Common myeloid progenitor, CD34-positive (primary cell): ENCODE data around the gene CYS1.
A peak's percentile ranks its signal among the peaks of the same experiment; 100 is the strongest.

Experiments
- CTCF ChIA-PET: fragments of 350-600 bp; sonication (Branson Sonifier 250); formaldehyde crosslinking; loops from one replicate; lab custom pipeline; 2021; ENCODE audit warnings: antibody characterized with exemption; lab: Charles Lee
- POLR2A ChIA-PET: fragments of 350-600 bp; sonication (Branson Sonifier 250); formaldehyde crosslinking; loops from one replicate; lab custom pipeline; 2021; ENCODE audit warnings: antibody characterized with exemption; lab: Charles Lee
- DNase-seq, 3 donors: peaks; one replicate each; pipeline versions ENCODE4 v3.0.0 to v3.0.0-alpha.2; 2013
- H3K27ac ChIP-seq, 2 experiments: 1 replicate in 1 of 2; 2 replicates in 1 of 2; pipeline ENCODE4 v1.7.0; 2013; ENCODE audit warnings: inconsistent platforms in 2 of 2, low read length in 2 of 2, mild to moderate bottlenecking in 2 of 2, low read depth in 1 of 2, moderate library complexity in 1 of 2; ENCODE audit not compliant: severe bottlenecking in 2 of 2, insufficient read depth in 1 of 2, poor library complexity in 1 of 2
- H3K27me3 ChIP-seq, 5 experiments: replicated peaks in 2 of 5; 1 replicate in 3 of 5; 2 replicates in 2 of 5; pipeline versions ENCODE4 v1.6.1 to v1.7.0; 2013; ENCODE audit warnings: low read length in 4 of 5, mild to moderate bottlenecking in 2 of 5, moderate library complexity in 2 of 5, inconsistent platforms in 1 of 5; ENCODE audit not compliant: insufficient read depth in 5 of 5, control insufficient read depth in 4 of 5
- H3K36me3 ChIP-seq, 4 experiments: 1 replicate in 2 of 4; 2 replicates in 2 of 4; pipeline versions ENCODE4 v1.6.1 to v1.7.0; 2013; ENCODE audit warnings: low read length in 3 of 4, control low read depth in 1 of 4, mild to moderate bottlenecking in 1 of 4; ENCODE audit not compliant: control insufficient read depth in 4 of 4, insufficient read depth in 4 of 4
- H3K4me1 ChIP-seq, 4 experiments: 1 replicate in 3 of 4; 2 replicates in 1 of 4; pipeline versions ENCODE4 v1.6.1 to v1.7.1; 2013; ENCODE audit warnings: low read length in 3 of 4, mild to moderate bottlenecking in 3 of 4, control low read depth in 1 of 4, inconsistent platforms in 1 of 4, moderate library complexity in 1 of 4; ENCODE audit not compliant: control insufficient read depth in 4 of 4, insufficient read depth in 4 of 4; ENCODE audit errors: control extremely low read depth in 1 of 4
- H3K4me3 ChIP-seq, 7 experiments: 1 replicate in 4 of 7; 2 replicates in 3 of 7; pipeline versions ENCODE4 v1.5.1 to v1.7.0; 2013; ENCODE audit warnings: mild to moderate bottlenecking in 7 of 7, low read length in 6 of 7, moderate library complexity in 6 of 7, inconsistent platforms in 2 of 7, low read depth in 2 of 7, control low read depth in 1 of 7; ENCODE audit not compliant: insufficient read depth in 4 of 7, control insufficient read depth in 1 of 7; ENCODE audit errors: extremely low read depth in 1 of 7
- H3K9me3 ChIP-seq, 5 experiments: 1 replicate in 4 of 5; 2 replicates in 1 of 5; pipeline versions ENCODE4 v1.6.1 to v1.7.1; 2013; ENCODE audit warnings: low read length in 4 of 5, mild to moderate bottlenecking in 2 of 5, inconsistent platforms in 1 of 5, low read depth in 1 of 5, moderate library complexity in 1 of 5; ENCODE audit not compliant: control insufficient read depth in 4 of 5, insufficient read depth in 2 of 5; ENCODE audit errors: control extremely low read depth in 1 of 5
- WGBS: methylation state at CpG from one replicate; pipeline ENCODE4 v1.1.5; 2013; ENCODE audit not compliant: insufficient coverage; 5-methylcytosine and 5-hydroxymethylcytosine counted together

CYS1 gene

GRCh38 chr2:10085668-10086059 is 5.5 kb upstream of the CYS1 start:
- WGBS, result 100% methylated on average over 11 of the region's 11 CpGs
- CTCF ChIA-PET, result interaction anchor here (0.6 to 5.0 kb wide), 5 partner anchors 12 to 249 kb away, joined by 3 to 43 read pairs (median 3); no protein-coding TSS in a partner anchor
- Histone ChIP-seq H3K4me3 (no peak overlapping the region), H3K27ac (no peak overlapping the region), H3K4me1 (peaks cover 2 to 7% (median 6%) of the 10 kb centered on the region in 4 experiments), H3K36me3 (no peaks in the 10 kb centered on the region), H3K9me3 (no peaks in the 10 kb centered on the region), H3K27me3 (peaks cover 0 to 58% (median 22%) of the 10 kb centered on the region in 5 experiments)
- DNase-seq, result no peak
- POLR2A ChIA-PET, result no interaction called here

- Histone ChIP-seq H3K27ac (no peak overlapping the region), H3K4me1 (peaks cover 2 to 12% (median 10%) of the 10 kb centered on the region in 4 experiments), H3K36me3 (no peaks in the 10 kb centered on the region), H3K4me3 (no peak overlapping the region), H3K9me3 (no peaks in the 10 kb centered on the region), H3K27me3 (peaks cover 0 to 63% (median 22%) of the 10 kb centered on the region in 5 experiments)
- ChIA-PET CTCF (interaction anchor here (1.0 to 5.0 kb wide), 6 partner anchors 13 to 38 kb away, joined by 3 to 43 read pairs (median 4); no protein-coding TSS in a partner anchor), POLR2A (no interaction called here)
- no peak for DNase-seq
- WGBS, result 100% methylated on average over 4 of the region's 6 CpGs
Observed at GRCh38 chr2:10085043-10085667, 4.9 kb upstream of the CYS1 start.

GRCh38 chr2:10084223-10084865 is 4.1 kb upstream of the CYS1 start:
- Histone ChIP-seq H3K36me3 (no peaks in the 10 kb centered on the region), H3K27ac (no peak overlapping the region), H3K4me1 (peaks cover 2 to 16% (median 15%) of the 10 kb centered on the region in 4 experiments), H3K4me3 (no peak overlapping the region), H3K27me3 (peaks cover 0 to 69% (median 22%) of the 10 kb centered on the region in 5 experiments), H3K9me3 (no peaks in the 10 kb centered on the region)
- CTCF ChIA-PET, result interaction anchor here (1.3 to 5.0 kb wide), 4 partner anchors 12 to 19 kb away, joined by 3 to 43 read pairs (median 11); no protein-coding TSS in a partner anchor
- no peak for DNase-seq
- WGBS, result 79% methylated on average over 12 of the region's 12 CpGs
- POLR2A ChIA-PET, result no interaction called here

GRCh38 chr2:10083692-10084211 is 3.5 kb upstream of the CYS1 start:
- H3K4me3 ChIP-seq, result no peak overlapping the region
- peaks cover 0 to 75% (median 26%) of the 10 kb centered on the region in 5 experiments for H3K27me3 ChIP-seq
- H3K4me1 ChIP-seq, result peaks cover 2 to 20% (median 19%) of the 10 kb centered on the region in 4 experiments
- H3K9me3 ChIP-seq, result no peaks in the 10 kb centered on the region
- POLR2A ChIA-PET, result no interaction called here
- CTCF ChIA-PET, result interaction anchor here (1.5 to 5.0 kb wide), 4 partner anchors 11 to 16 kb away, joined by 4 to 43 read pairs (median 11); no protein-coding TSS in a partner anchor
- DNase-seq, result no peak
- WGBS, result 87% methylated on average over 11 of the region's 13 CpGs
- no peaks in the 10 kb centered on the region for H3K36me3 ChIP-seq
- H3K27ac ChIP-seq, result no peak overlapping the region

- peaks cover 2 to 79% (median 34%) of the 10 kb centered on the region in 5 experiments for H3K27me3 ChIP-seq
- H3K36me3 ChIP-seq, result no peaks in the 10 kb centered on the region
- no peak overlapping the region for H3K27ac ChIP-seq
- POLR2A ChIA-PET, result no interaction called here
- WGBS, result 93% methylated on average over 3 of the region's 5 CpGs
- CTCF ChIA-PET, result interaction anchor here (1.2 to 5.0 kb wide), 5 partner anchors 8 to 15 kb away, joined by 3 to 43 read pairs (median 6); no protein-coding TSS in a partner anchor
- no peak for DNase-seq
- H3K4me1 ChIP-seq, result peaks cover 2 to 20% (median 19%) of the 10 kb centered on the region in 4 experiments
- no peak overlapping the region for H3K4me3 ChIP-seq
- no peaks in the 10 kb centered on the region for H3K9me3 ChIP-seq
Observed at GRCh38 chr2:10083046-10083445, 2.8 kb upstream of the CYS1 start.

- ChIA-PET CTCF (interaction anchor here (1.0 kb wide), 1 partner anchor 60 kb away, joined by 3 read pairs; no protein-coding TSS in a partner anchor), POLR2A (no interaction called here)
- Histone ChIP-seq H3K27me3 (peaks cover 2 to 96% (median 42%) of the 10 kb centered on the region in 5 experiments), H3K4me1 (peaks cover 2 to 20% (median 19%) of the 10 kb centered on the region in 4 experiments), H3K4me3 (peak overlapping the region in 5 of 7 experiments; percentile 19 to 60 (median 45)), H3K36me3 (no peaks in the 10 kb centered on the region), H3K27ac (no peak overlapping the region), H3K9me3 (no peaks in the 10 kb centered on the region)
- peak; percentile 28 to 67 (median 60) for DNase-seq
- under 1% methylated on average over 28 of the region's 45 CpGs for WGBS
Observed at GRCh38 chr2:10080536-10081304, 509 bp upstream of the CYS1 start.
